Nasal cavity respiratory epithelium epithelial cell of viscerocranial mucosa (primary cell): Measurements from ENCODE around the gene GDF10. TPM values are rescaled to one million over a fixed set of nuclear protein-coding genes. Genes with fewer than 3 reads are reported as not detected.

ENCODE experiments used
- total RNA-seq: library from RNA; depleted of rRNA; stranded (reverse); fragments of >200 nt; gene quantifications from 2 replicates; pipeline ENCODE4 v1.2.3, GENCODE V29; 2014

The GDF10 gene, protein sequence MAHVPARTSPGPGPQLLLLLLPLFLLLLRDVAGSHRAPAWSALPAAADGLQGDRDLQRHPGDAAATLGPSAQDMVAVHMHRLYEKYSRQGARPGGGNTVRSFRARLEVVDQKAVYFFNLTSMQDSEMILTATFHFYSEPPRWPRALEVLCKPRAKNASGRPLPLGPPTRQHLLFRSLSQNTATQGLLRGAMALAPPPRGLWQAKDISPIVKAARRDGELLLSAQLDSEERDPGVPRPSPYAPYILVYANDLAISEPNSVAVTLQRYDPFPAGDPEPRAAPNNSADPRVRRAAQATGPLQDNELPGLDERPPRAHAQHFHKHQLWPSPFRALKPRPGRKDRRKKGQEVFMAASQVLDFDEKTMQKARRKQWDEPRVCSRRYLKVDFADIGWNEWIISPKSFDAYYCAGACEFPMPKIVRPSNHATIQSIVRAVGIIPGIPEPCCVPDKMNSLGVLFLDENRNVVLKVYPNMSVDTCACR
- not detected in 2 replicates for total RNA-seq

DNA sequence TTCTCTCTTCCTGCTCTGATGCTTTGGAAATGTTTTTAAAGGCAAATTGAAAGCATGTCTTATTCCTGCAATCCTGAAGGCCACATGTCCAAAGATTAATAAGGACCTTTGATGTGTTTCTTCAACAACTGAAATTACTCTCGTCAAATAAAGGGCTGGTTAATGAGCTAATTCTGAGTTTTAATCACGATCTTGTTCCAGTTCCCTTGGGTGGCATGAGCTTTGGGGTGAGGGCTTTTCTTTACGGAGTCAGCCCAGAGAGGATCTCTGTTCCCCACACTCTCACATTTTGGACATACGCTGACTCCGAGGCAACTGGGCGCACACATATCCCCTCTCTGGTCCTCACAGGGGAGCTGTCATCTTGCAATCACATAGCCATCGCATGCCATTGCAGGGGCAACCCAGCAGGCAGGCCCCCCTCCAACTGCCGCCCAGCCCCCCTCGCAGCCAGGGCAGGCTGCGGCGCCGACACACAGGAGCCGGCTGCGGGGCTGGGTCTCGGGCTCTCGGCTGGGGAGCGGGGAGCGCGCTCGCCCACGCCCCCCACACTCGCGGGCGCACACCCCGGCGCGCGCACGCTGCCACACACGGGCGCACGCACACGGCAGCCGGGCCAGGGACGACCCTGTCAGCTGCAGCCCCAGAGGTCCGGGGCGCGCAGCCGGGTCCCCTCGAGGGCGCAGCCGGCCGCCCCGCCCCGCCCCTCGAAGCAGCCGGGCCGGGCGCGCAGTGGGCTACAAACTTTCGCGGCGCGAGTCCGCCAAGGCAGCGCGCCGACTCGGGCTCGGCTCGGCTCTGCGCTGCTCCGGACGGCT lies at the start of gene GDF10:
Gene GDF10, plus strand, starts transcription at position 587 of the 818 bp plus-strand sequence. CDS start 455 bp downstream, outside the sequence.

DNA sequence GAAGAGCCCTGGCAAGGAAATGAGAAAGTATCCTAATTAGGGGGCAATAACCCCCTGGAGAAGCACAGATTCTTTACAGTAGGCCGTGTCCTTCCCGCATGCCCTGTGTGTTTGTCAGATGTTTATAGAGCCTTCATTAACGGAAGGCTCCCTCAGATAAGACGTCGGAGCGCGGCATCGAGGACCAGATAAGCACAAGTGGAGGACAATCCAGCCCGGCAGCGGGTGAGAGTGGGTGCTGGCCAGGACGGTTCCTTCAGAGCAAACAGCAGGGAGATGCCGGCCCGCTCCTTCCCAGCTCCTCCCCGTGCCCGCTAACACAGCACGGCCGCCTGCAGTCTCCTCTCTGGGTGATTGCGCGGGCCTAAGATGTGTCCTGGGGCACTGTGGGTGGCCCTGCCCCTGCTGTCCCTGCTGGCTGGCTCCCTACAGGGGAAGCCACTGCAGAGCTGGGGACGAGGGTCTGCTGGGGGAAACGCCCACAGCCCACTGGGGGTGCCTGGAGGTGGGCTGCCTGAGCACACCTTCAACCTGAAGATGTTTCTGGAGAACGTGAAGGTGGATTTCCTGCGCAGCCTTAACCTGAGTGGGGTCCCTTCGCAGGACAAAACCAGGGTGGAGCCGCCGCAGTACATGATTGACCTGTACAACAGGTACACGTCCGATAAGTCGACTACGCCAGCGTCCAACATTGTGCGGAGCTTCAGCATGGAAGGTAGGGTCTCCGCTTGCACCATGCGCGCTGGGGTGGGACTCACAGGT lies 22.5 kb downstream of the GDF10 start, which contains the start of gene GDF2:
Gene GDF2, plus strand, starts transcription at position 155 of the 762 bp plus-strand sequence. Its CDS starts 215 bp downstream, at position 370.

GRCh38 chr10:47348138-47348651 lies 48.2 kb downstream of the GDF10 start, which contains the start of gene RBP3:
Gene RBP3, plus strand, starts transcription at chr10:47348363. Its CDS starts 122 bp downstream, at chr10:47348485.

Other genes starting within 250 kb of the GDF10 start
- gene GDF2, start 22.3 kb downstream of the GDF10 start, total RNA-seq = not detected in 2 replicates
- not detected in 2 replicates for gene RBP3, start 48.2 kb downstream of the GDF10 start, total RNA-seq
- gene ZNF488, start 84.1 kb downstream of the GDF10 start, total RNA-seq = under 0.01 and 0.78 TPM in 2 replicates
- 37.3 and 267 TPM in 2 replicates for gene ANXA8, start 183.9 kb downstream of the GDF10 start, total RNA-seq
- 10.9 TPM in 1 of 2 replicates, not detected in the other for gene FAM25G, start 191.5 kb downstream of the GDF10 start, total RNA-seq
- gene AGAP9, start 223.4 kb downstream of the GDF10 start, total RNA-seq = 2.4 and 2.8 TPM in 2 replicates